GM12878 (cell line): ENCODE data around the gene RNF25. TPM values are rescaled to one million over a fixed set of nuclear protein-coding genes. Genes with fewer than 3 reads are reported as not detected.

Experiments
- BRCA1 ChIP-seq: IDR thresholded peaks from 2 replicates; pipeline ENCODE4 v1.6.1; 2011; ENCODE audit warnings: low read depth, low read length, improper control_type of control experiment
- FOXM1 ChIP-seq: IDR thresholded peaks from 2 replicates; pipeline ENCODE4 v1.6.1; 2012; ENCODE audit warnings: low read depth, mild to moderate bottlenecking, inconsistent platforms, low read length, moderate library complexity
- HDAC2 ChIP-seq: fragments of 200-600 bp; sonication (generic); IDR thresholded peaks from 2 replicates; pipeline ENCODE4 v1.6.1; 2017
- HDAC6 ChIP-seq: fragments of 200-600 bp; sonication (generic); IDR thresholded peaks from one replicate; pipeline ENCODE4 v1.8.0; 2017; ENCODE audit warnings: antibody characterized with exemption; ENCODE audit not compliant: unreplicated experiment
- HDGF ChIP-seq: fragments of 450-650 bp; IDR thresholded peaks from 2 replicates; pipeline ENCODE4 v1.6.1; 2016; ENCODE audit warnings: antibody characterized with exemption
- KDM1A ChIP-seq: fragments of 200-600 bp; sonication (generic); IDR thresholded peaks from 2 replicates; pipeline ENCODE4 v1.6.1; 2016; ENCODE audit warnings: borderline replicate concordance
- LARP7 ChIP-seq: fragments of 450-650 bp; IDR thresholded peaks from 2 replicates; pipeline ENCODE4 v1.6.1; 2017; ENCODE audit warnings: mild to moderate bottlenecking
- NR2C2 ChIP-seq: IDR thresholded peaks from 2 replicates; pipeline ENCODE4 v1.6.1; 2011; ENCODE audit warnings: borderline replicate concordance, low read depth; ENCODE audit not compliant: control insufficient read depth, insufficient read length
- PBX3 ChIP-seq: IDR thresholded peaks from 2 replicates; pipeline ENCODE4 v1.6.1; 2011; ENCODE audit warnings: mild to moderate bottlenecking, low read depth, low read length, moderate library complexity; ENCODE audit not compliant: insufficient replicate concordance
- STAT1 ChIP-seq: fragments of 450-650 bp; conservative IDR thresholded peaks from 2 replicates; pipeline ENCODE4 v1.6.1; 2014; ENCODE audit warnings: antibody characterized with exemption, mild to moderate bottlenecking
- ZNF24 ChIP-seq: fragments of 450-650 bp; IDR thresholded peaks from 2 replicates; pipeline ENCODE4 v1.6.1; 2017; ENCODE audit warnings: antibody characterized with exemption, mild to moderate bottlenecking
- ZZZ3 ChIP-seq: IDR thresholded peaks from 2 replicates; pipeline ENCODE4 v1.6.1; 2011; ENCODE audit warnings: low read depth; ENCODE audit not compliant: control insufficient read depth, insufficient read length
- polyA plus RNA-seq, 11 experiments: library from polyadenylated mRNA; depleted of rRNA in 4 of 11; unstranded in 6 of 11; stranded (reverse) in 5 of 11; fragments of >200 nt; fragmentation: Nextera tagmentation in 4 of 11; fragmentation: Illumina TruSeq in 1 of 11; extraction: Ambion mirVana in 4 of 11; extraction: Trizol in 1 of 11; gene quantifications; 1 replicate in 1 of 11; 2 replicates in 10 of 11; pipeline versions ENCODE4 v1.2.1 to v1.2.3, GENCODE V29; 2011 to 2016; ENCODE audit warnings: inconsistent platforms in 2 of 11, missing spikeins in 2 of 11, low read depth in 1 of 11
- total RNA-seq, 4 experiments: library from RNA; depleted of rRNA in 3 of 4; stranded (reverse); fragments of >200 nt in 3 of 4; fragmentation: Illumina TruSeq in 1 of 4; extraction: Trizol in 1 of 4; gene quantifications; 2 replicates each; pipeline versions ENCODE4 v1.2.1 to v1.2.3, GENCODE V29; 2013 to 2021
- TF ChIP-seq, protein P1 (sequence below): IDR thresholded peaks from 2 replicates; pipeline ENCODE4 v1.6.1; 2011; ENCODE audit warnings: low read depth, low read length, improper control_type of control experiment, borderline replicate concordance
- TF ChIP-seq, protein P2 (sequence below): fragments of 450-650 bp; IDR thresholded peaks from 2 replicates; pipeline ENCODE4 v1.6.1; 2017; ENCODE audit warnings: mild to moderate bottlenecking, moderate library complexity
- TF ChIP-seq, protein P3 (sequence below): IDR thresholded peaks from 2 replicates; pipeline ENCODE4 v1.6.1; 2012; ENCODE audit warnings: low read length, inconsistent platforms
- TF ChIP-seq, protein P4 (sequence below): fragments of 450-650 bp; IDR thresholded peaks from 2 replicates; pipeline ENCODE4 v1.6.1; 2016; ENCODE audit warnings: mild to moderate bottlenecking
- TF ChIP-seq, protein P5 (sequence below): fragments of 450-650 bp; IDR thresholded peaks from 2 replicates; pipeline ENCODE4 v1.6.1; 2017; ENCODE audit warnings: antibody characterized with exemption, mild to moderate bottlenecking, moderate library complexity

The RNF25 gene
- total and polyA plus RNA-seq, 10 of the 15 experiments (the other 5 are each of a cell fraction or from before 2014, with no cell fraction given): 1.3 to 70.4 (median 28.4) TPM

- TF ChIP-seq, protein P1, sequence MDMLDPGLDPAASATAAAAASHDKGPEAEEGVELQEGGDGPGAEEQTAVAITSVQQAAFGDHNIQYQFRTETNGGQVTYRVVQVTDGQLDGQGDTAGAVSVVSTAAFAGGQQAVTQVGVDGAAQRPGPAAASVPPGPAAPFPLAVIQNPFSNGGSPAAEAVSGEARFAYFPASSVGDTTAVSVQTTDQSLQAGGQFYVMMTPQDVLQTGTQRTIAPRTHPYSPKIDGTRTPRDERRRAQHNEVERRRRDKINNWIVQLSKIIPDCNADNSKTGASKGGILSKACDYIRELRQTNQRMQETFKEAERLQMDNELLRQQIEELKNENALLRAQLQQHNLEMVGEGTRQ: no peak
- TF ChIP-seq PBX3: no peak
- TF ChIP-seq ZZZ3: no peak
- TF ChIP-seq HDAC6: no peak
- TF ChIP-seq LARP7: no peak; the same call in none of the 2 replicates
- TF ChIP-seq STAT1: no peak; the same call in 1 of the 2 replicates
- TF ChIP-seq BRCA1: no peak
- TF ChIP-seq, protein P2, sequence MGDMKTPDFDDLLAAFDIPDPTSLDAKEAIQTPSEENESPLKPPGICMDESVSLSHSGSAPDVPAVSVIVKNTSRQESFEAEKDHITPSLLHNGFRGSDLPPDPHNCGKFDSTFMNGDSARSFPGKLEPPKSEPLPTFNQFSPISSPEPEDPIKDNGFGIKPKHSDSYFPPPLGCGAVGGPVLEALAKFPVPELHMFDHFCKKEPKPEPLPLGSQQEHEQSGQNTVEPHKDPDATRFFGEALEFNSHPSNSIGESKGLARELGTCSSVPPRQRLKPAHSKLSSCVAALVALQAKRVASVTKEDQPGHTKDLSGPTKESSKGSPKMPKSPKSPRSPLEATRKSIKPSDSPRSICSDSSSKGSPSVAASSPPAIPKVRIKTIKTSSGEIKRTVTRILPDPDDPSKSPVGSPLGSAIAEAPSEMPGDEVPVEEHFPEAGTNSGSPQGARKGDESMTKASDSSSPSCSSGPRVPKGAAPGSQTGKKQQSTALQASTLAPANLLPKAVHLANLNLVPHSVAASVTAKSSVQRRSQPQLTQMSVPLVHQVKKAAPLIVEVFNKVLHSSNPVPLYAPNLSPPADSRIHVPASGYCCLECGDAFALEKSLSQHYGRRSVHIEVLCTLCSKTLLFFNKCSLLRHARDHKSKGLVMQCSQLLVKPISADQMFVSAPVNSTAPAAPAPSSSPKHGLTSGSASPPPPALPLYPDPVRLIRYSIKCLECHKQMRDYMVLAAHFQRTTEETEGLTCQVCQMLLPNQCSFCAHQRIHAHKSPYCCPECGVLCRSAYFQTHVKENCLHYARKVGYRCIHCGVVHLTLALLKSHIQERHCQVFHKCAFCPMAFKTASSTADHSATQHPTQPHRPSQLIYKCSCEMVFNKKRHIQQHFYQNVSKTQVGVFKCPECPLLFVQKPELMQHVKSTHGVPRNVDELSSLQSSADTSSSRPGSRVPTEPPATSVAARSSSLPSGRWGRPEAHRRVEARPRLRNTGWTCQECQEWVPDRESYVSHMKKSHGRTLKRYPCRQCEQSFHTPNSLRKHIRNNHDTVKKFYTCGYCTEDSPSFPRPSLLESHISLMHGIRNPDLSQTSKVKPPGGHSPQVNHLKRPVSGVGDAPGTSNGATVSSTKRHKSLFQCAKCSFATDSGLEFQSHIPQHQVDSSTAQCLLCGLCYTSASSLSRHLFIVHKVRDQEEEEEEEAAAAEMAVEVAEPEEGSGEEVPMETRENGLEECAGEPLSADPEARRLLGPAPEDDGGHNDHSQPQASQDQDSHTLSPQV: no peak
- no peak for TF ChIP-seq HDGF
- no peak for TF ChIP-seq FOXM1
- no peak for TF ChIP-seq KDM1A
- TF ChIP-seq, protein P3, sequence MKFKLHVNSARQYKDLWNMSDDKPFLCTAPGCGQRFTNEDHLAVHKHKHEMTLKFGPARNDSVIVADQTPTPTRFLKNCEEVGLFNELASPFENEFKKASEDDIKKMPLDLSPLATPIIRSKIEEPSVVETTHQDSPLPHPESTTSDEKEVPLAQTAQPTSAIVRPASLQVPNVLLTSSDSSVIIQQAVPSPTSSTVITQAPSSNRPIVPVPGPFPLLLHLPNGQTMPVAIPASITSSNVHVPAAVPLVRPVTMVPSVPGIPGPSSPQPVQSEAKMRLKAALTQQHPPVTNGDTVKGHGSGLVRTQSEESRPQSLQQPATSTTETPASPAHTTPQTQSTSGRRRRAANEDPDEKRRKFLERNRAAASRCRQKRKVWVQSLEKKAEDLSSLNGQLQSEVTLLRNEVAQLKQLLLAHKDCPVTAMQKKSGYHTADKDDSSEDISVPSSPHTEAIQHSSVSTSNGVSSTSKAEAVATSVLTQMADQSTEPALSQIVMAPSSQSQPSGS: no peak
- TF ChIP-seq NR2C2: no peak
- TF ChIP-seq, protein P4, sequence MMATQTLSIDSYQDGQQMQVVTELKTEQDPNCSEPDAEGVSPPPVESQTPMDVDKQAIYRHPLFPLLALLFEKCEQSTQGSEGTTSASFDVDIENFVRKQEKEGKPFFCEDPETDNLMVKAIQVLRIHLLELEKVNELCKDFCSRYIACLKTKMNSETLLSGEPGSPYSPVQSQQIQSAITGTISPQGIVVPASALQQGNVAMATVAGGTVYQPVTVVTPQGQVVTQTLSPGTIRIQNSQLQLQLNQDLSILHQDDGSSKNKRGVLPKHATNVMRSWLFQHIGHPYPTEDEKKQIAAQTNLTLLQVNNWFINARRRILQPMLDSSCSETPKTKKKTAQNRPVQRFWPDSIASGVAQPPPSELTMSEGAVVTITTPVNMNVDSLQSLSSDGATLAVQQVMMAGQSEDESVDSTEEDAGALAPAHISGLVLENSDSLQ: peak; percentile 57; the same call in 1 of the 2 replicates
- TF ChIP-seq, protein P5, sequence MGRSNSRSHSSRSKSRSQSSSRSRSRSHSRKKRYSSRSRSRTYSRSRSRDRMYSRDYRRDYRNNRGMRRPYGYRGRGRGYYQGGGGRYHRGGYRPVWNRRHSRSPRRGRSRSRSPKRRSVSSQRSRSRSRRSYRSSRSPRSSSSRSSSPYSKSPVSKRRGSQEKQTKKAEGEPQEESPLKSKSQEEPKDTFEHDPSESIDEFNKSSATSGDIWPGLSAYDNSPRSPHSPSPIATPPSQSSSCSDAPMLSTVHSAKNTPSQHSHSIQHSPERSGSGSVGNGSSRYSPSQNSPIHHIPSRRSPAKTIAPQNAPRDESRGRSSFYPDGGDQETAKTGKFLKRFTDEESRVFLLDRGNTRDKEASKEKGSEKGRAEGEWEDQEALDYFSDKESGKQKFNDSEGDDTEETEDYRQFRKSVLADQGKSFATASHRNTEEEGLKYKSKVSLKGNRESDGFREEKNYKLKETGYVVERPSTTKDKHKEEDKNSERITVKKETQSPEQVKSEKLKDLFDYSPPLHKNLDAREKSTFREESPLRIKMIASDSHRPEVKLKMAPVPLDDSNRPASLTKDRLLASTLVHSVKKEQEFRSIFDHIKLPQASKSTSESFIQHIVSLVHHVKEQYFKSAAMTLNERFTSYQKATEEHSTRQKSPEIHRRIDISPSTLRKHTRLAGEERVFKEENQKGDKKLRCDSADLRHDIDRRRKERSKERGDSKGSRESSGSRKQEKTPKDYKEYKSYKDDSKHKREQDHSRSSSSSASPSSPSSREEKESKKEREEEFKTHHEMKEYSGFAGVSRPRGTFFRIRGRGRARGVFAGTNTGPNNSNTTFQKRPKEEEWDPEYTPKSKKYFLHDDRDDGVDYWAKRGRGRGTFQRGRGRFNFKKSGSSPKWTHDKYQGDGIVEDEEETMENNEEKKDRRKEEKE: no peak
- no peak for TF ChIP-seq HDAC2
- TF ChIP-seq ZNF24: no peak
Observed at GRCh38 chr2:218671654-218672566, at the start of gene RNF25, which contains the start of gene STK36 (continued).
